ENCODE data around the gene DSN1.

DNA sequence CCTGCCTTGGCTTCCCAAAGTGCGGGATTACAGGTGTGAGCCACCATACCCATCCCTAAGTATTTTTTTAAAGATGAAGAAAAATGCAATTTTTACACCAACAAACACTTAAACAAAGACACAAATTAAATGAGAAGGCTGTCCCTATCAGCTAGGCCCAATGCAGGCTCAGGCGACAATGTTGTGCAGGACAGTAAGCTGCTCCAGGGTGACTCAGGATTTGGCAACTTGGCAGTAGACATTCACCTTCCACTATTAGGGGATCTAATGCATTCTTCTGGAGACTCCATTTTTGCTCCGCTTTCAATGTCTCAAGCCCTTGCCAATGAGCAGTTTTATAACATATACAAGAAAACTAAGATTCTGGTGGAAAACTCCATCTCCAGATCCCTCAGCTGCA lies 47.4 kb downstream of the DSN1 start:
- TF ChIP-seq, protein P1, sequence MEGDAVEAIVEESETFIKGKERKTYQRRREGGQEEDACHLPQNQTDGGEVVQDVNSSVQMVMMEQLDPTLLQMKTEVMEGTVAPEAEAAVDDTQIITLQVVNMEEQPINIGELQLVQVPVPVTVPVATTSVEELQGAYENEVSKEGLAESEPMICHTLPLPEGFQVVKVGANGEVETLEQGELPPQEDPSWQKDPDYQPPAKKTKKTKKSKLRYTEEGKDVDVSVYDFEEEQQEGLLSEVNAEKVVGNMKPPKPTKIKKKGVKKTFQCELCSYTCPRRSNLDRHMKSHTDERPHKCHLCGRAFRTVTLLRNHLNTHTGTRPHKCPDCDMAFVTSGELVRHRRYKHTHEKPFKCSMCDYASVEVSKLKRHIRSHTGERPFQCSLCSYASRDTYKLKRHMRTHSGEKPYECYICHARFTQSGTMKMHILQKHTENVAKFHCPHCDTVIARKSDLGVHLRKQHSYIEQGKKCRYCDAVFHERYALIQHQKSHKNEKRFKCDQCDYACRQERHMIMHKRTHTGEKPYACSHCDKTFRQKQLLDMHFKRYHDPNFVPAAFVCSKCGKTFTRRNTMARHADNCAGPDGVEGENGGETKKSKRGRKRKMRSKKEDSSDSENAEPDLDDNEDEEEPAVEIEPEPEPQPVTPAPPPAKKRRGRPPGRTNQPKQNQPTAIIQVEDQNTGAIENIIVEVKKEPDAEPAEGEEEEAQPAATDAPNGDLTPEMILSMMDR (IDR thresholded peaks at IDR 0.05): no peak
- no peak for TF ChIP-seq POLR2A (IDR thresholded peaks at IDR 0.05)
